HL-60 (cell line): Measurements from ENCODE around the gene PTHLH.

ENCODE experiments used
- GABPA ChIP-seq: IDR thresholded peaks from 2 replicates; pipeline ENCODE4 v1.6.1; 2012; ENCODE audit warnings: low read depth
- POLR2AphosphoS5 ChIP-seq: IDR thresholded peaks from 2 replicates; pipeline ENCODE4 v1.6.1; 2012; ENCODE audit warnings: low read depth
- SPI1 ChIP-seq: IDR thresholded peaks from 2 replicates; pipeline ENCODE4 v1.6.1; 2012; ENCODE audit warnings: low read depth, mild to moderate bottlenecking, borderline replicate concordance
- TF ChIP-seq, protein P1 (sequence below): IDR thresholded peaks from one replicate; pipeline ENCODE4 v1.5.1; 2011; ENCODE audit warnings: low read length, control low read depth, inconsistent platforms; ENCODE audit not compliant: insufficient read depth

DNA sequence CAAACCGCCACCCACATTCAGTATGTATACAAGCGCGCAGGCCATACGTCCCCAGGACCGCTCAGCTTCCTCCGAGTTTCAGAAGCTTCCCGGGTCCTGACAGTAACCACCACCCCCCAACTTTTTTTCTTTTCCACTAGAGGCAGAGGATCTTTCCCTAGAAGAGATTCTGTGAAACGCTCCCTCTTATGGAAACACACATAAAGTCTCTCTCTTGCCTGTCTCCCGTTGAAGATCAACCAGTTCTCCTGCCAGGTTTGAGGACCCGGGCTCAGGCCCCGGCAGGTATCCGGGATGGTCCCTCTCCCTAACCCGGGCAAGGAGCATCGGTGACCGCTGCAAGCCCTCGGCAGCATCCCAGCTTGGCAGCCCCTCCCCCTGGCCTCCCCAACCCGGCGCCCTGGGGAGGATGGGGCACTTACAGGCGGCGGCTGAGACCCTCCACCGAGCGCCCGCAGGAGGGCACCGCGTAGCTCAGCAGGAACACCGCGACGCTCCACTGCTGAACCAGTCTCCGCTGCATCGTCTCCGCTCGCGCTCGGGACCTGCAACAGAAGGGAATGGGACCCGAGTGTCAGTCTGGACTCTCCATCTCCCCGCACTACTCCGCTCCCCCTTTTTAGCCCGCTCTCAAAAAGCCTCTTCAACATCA lies 3.4 kb downstream of the PTHLH start:
- TF ChIP-seq, protein P1, sequence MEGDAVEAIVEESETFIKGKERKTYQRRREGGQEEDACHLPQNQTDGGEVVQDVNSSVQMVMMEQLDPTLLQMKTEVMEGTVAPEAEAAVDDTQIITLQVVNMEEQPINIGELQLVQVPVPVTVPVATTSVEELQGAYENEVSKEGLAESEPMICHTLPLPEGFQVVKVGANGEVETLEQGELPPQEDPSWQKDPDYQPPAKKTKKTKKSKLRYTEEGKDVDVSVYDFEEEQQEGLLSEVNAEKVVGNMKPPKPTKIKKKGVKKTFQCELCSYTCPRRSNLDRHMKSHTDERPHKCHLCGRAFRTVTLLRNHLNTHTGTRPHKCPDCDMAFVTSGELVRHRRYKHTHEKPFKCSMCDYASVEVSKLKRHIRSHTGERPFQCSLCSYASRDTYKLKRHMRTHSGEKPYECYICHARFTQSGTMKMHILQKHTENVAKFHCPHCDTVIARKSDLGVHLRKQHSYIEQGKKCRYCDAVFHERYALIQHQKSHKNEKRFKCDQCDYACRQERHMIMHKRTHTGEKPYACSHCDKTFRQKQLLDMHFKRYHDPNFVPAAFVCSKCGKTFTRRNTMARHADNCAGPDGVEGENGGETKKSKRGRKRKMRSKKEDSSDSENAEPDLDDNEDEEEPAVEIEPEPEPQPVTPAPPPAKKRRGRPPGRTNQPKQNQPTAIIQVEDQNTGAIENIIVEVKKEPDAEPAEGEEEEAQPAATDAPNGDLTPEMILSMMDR: no peak
- TF ChIP-seq POLR2AphosphoS5: no peak
- TF ChIP-seq SPI1: no peak
- no peak for TF ChIP-seq GABPA
